Fibroblast of peridontal ligament (primary cell): ENCODE data around the gene PDXK.

Source experiments
- DNase-seq: peaks from one replicate; pipeline ENCODE4 v3.0.0-alpha.2; 2010; ENCODE audit errors: extremely low read depth

Gene PDXK

GRCh38 chr21:43803558-43804300, 84.8 kb downstream of the PDXK start:
- DNase-seq, result no peak

DNA sequence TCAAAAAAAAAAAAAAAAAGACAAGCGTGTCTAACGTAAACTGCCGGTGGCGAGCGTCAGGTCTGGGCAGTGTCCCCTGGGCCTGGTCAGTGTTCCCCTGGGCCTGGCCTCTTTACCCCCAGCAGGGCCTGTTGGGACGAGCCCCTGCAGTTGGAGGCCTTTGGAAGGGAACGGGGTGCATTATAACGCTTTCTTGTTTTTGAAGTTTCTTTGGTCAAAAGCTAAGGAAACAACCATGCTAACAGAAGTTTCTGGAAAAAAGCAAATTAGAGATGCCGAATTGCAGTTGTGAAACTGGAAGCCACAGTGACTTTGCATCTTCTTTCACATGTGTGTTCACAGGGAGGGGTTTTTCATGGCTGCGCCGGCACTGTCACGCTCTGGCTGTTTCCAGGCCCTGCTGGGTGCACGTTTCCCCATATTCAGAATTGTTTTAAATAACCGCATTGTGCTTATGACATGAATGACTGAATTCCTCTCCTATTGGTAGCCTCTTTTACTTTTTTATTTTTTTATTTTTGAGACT, 86.4 kb downstream of the PDXK start:
- DNase-seq, result no peak

DNA sequence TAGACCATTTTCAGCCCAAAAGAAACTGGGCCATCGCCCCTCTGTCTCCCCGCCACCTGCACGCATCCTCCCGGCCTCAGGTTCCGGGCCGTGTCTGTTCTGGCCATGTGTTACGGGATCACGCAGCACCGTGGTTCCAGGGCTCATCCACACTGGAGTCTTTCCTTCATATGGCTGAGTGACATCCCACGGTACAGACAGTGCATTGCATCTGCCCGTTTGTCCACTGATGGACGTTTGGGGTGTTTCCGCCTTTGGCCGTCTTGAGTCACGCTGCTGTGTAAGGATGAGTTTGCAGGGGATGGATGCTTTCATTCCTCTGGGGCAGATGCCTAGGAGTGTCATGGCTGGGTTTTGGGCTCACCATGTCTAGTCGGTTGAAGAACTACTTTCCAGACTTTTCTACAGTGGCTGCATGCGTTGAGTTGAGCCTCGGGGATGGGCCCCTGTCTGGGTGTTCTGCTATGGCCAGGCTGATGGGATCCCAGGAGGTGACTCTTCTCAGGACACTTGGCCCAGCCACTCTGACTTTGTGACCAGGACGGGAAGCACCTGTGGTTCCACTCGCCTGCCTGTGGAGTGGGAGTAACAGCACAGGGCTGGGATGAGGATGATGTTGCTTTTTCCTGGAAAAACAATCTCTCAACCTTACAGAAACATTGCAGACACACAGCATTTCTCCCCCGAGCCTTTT, 87.2 kb downstream of the PDXK start:
- DNase-seq, result no peak

- no peak for DNase-seq
Measured at GRCh38 chr21:43808367-43808766, 89.4 kb downstream of the PDXK start.

- no peak for DNase-seq
Measured at GRCh38 chr21:43808832-43809251, 89.9 kb downstream of the PDXK start.

DNA sequence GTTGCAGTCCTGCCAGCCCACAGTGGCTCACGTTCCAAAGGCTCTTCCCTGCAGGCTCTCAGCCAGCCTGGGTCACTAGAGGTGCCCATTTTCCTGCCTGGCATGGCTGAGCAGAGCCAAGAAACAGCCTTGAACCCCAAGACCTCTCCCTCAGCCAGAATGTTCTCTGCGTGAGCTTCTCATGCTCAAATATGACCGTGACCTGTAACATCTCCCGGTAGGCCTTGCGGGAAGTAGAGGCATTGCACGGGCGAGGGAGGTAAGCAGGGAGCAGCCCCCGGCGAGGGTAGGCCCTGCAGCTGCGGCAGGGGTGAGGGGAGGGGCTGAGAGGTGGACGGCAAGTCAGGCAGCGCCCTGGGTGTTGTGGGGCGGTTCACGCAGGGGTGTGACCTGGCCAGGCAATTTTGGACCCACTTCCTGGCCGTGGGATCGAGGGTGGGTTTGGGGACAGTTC, 90.4 kb downstream of the PDXK start:
- no peak for DNase-seq

DNA sequence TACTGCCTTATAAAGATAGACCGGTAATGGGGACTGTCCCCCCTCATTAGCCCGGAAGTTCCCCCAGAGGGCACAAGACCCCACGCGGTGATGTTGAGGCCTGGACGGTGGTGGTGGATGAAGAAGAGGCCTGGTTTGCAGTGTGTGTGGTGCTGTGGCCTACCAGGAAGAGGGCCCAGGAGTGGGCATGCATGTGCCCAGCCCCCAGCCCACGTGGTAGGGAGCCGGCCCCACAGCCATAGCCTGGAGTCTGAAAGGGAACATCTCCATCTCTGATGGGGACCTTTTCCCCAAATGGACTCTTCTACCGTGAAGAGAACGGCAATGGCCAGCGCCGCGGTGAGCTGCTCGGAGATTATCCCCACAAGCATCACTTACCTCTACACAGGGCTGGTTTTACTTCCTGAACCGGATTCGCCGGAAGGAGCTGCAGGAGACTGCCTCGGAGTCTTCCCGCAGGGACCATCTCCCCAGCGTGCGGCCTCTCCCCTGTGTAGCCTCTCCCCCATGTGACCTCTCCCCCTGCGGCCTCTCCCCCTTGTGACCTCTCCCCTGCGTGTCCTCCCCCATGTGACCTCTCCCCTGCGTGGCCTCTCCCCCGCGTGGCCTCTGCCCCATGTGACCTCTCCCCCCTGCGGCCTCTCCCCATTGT, 91.0 kb downstream of the PDXK start:
- no peak for DNase-seq

DNA sequence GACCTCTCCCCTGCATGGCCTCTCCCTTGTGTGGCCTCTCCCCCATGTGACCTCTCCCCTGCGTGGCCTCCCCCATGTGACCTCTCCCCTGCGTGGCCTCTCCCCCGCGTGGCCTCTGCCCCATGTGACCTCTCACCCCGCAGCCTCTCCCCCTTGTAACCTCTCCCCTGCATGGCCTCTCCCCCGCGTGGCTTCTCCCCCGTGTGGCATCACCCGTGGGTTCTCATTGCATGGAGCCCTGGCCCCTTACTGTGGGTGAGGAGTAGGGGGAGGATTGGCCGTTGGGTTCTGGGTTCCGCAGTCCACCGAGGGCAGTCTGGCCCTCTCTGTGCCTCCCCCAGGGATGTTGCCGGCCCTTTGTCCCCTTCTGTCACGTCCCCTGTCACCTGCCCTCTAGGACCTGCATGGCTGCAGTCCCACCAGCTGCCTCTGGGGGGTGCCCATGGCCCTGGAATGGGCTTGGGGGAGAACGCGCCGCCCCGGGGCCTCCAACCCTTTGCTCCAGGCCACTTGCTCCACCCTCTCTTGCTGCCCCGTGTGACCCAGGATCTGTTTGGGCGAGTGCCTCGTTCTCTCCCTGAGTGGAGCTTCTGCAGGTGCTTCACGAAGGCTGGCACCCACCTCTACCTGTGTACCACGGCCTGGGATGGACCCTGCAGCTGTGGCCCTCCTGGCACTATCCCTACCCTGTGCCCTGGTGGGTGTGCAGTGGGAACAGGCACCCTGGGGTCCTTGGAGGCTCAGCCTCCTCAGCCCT, 91.8 kb downstream of the PDXK start:
- DNase-seq, result peak; percentile 60

DNA sequence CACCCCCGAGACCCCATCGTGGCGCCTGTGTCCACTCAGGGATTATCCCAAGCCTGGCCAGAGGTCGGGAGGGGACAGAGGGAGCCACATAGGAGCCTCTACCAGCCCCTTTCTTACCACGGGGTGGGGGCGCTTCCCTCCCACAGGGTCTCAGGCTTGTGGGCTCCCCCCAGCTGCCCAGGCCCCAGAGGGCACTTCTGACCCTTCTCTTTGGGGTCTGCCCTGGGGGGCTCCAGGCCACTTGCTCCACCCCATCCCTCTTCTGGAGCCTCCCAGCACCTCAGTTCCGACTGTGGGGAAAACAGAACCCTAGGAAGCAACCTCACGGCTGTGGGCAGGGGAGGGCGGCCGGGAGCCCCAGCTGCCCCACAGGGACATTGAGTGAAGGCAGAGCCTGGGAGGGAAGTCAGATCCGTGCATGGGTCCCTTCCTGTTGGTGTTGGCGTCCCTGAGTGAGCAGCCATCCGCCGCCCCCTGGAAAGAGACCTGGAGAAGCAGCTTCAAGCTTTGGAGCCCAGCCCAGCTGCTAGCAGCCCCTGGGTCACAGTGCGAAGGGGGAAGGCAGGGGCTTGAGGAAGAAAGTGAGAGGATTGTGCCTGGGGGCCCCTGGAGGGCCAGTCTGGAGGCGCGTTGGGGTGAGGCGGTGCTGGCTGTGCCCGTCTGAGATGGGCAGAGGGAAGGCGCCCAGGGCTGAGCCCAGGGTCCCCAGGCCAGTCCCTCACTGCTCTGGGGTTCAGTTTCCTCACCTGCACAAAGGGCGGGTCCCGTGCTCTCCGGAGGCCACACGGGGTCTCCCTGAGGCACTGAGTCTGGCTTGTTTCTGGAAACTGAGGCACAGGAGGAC, 92.6 kb downstream of the PDXK start:
- DNase-seq, result no peak
